GM19099 (cell line): ENCODE data around the gene ARHGAP8.

ENCODE experiments used
- POLR2A ChIP-seq: IDR thresholded peaks from 3 replicates; pipeline ENCODE4 v1.6.1; 2011; ENCODE audit warnings: low read depth; ENCODE audit not compliant: insufficient read length; ENCODE audit errors: extremely low read depth

Gene ARHGAP8

GRCh38 chr22:44855855-44856254 lies 103.5 kb downstream of the ARHGAP8 start:
- no peak for TF ChIP-seq POLR2A

- TF ChIP-seq POLR2A: no peak
These were observed 107.3 kb downstream of the ARHGAP8 start for GRCh38 chr22:44859641-44860040.

- TF ChIP-seq POLR2A: no peak
These were observed 107.9 kb downstream of the ARHGAP8 start for GRCh38 chr22:44860311-44860710.

- no peak for TF ChIP-seq POLR2A
These were observed 108.9 kb downstream of the ARHGAP8 start for GRCh38 chr22:44861245-44861644.

GRCh38 chr22:44862281-44862680 lies 109.9 kb downstream of the ARHGAP8 start:
- TF ChIP-seq POLR2A: no peak

GRCh38 chr22:44862981-44863860 lies 110.8 kb downstream of the ARHGAP8 start:
- TF ChIP-seq POLR2A: no peak

GRCh38 chr22:44865193-44866057 lies 113.0 kb downstream of the ARHGAP8 start:
- no peak for TF ChIP-seq POLR2A

- TF ChIP-seq POLR2A: no peak
These were observed 116.8 kb downstream of the ARHGAP8 start for GRCh38 chr22:44869196-44869595.

GRCh38 chr22:44870021-44870420 lies 117.6 kb downstream of the ARHGAP8 start:
- TF ChIP-seq POLR2A: no peak

- no peak for TF ChIP-seq POLR2A
These were observed 119.4 kb downstream of the ARHGAP8 start for GRCh38 chr22:44871782-44872181.

GRCh38 chr22:44876921-44877320 lies 124.5 kb downstream of the ARHGAP8 start:
- TF ChIP-seq POLR2A: no peak

GRCh38 chr22:44878483-44879300 lies 126.3 kb downstream of the ARHGAP8 start:
- TF ChIP-seq POLR2A: no peak

- no peak for TF ChIP-seq POLR2A
These were observed 126.9 kb downstream of the ARHGAP8 start for GRCh38 chr22:44879301-44879680.

- no peak for TF ChIP-seq POLR2A
These were observed 128.4 kb downstream of the ARHGAP8 start for GRCh38 chr22:44880610-44881290.

- TF ChIP-seq POLR2A: no peak
These were observed 129.2 kb downstream of the ARHGAP8 start for GRCh38 chr22:44881624-44882023.

- no peak for TF ChIP-seq POLR2A
These were observed 130.0 kb downstream of the ARHGAP8 start for GRCh38 chr22:44882226-44882905.
